Neural crest cell (in vitro differentiated cells): Measurements from ENCODE around the gene PITPNM1. TPM values are rescaled to one million over a fixed set of nuclear protein-coding genes. Genes with fewer than 3 reads are reported as not detected.

Experiments
- DNase-seq: peaks from one replicate; pipeline ENCODE4 v3.0.0; 2021; ENCODE audit warnings: low read depth, mixed read lengths, low spot score
- H3K27ac Mint-ChIP-seq: one replicate; pipeline ENCODE4 v1.8.0; 2021; ENCODE audit warnings: mild to moderate bottlenecking, mixed read lengths; ENCODE audit not compliant: unreplicated experiment
- H3K27me3 Mint-ChIP-seq: 2 replicates; pipeline ENCODE4 v1.8.0; 2021; ENCODE audit warnings: low read depth, mild to moderate bottlenecking, mixed read lengths
- H3K36me3 Mint-ChIP-seq: 2 replicates; pipeline ENCODE4 v1.8.0; 2021; ENCODE audit warnings: low read depth, mild to moderate bottlenecking, mixed read lengths
- H3K4me1 Mint-ChIP-seq: 2 replicates; pipeline ENCODE4 v1.8.0; 2021; ENCODE audit warnings: mixed read lengths
- H3K4me3 Mint-ChIP-seq: one replicate; pipeline ENCODE4 v1.8.0; 2021; ENCODE audit warnings: mild to moderate bottlenecking, mixed read lengths
- H3K9me3 Mint-ChIP-seq: 2 replicates; pipeline ENCODE4 v1.8.0; 2021; ENCODE audit warnings: mixed read lengths
- CTCF ChIP-seq: fragments of 200-600 bp; sonication (generic); conservative IDR thresholded peaks from 2 replicates; pipeline ENCODE4 v1.5.0; 2021; ENCODE audit warnings: antibody characterized with exemption, mild to moderate bottlenecking
- total RNA-seq: library from RNA; stranded (reverse); gene quantifications from 2 replicates; pipeline ENCODE4 v1.2.1, GENCODE V29; 2021

PITPNM1 gene
- total RNA-seq, 1 donor from 2014 or later: 109 TPM

- no peaks in the 10 kb centered on the region for H3K9me3 Mint-ChIP-seq
- peaks cover 4% of the 10 kb centered on the region for H3K36me3 Mint-ChIP-seq
- peaks cover 10% of the 10 kb centered on the region for H3K4me1 Mint-ChIP-seq
- TF ChIP-seq CTCF: no peak
- H3K4me3 Mint-ChIP-seq: no peak overlapping the region
- DNase-seq: no peak
- no peak overlapping the region for H3K27ac Mint-ChIP-seq
- H3K27me3 Mint-ChIP-seq: no peaks in the 10 kb centered on the region
Observed at GRCh38 chr11:67492801-67493547, 12.2 kb downstream of the PITPNM1 start.

- no peaks in the 10 kb centered on the region for H3K9me3 Mint-ChIP-seq
- no peak overlapping the region for H3K27ac Mint-ChIP-seq
- H3K4me1 Mint-ChIP-seq: peaks cover 10% of the 10 kb centered on the region
- no peak overlapping the region for H3K4me3 Mint-ChIP-seq
- TF ChIP-seq CTCF: no peak
- no peak for DNase-seq
- no peaks in the 10 kb centered on the region for H3K27me3 Mint-ChIP-seq
- H3K36me3 Mint-ChIP-seq: peaks cover 4% of the 10 kb centered on the region
Observed at GRCh38 chr11:67492069-67492727, 13.0 kb downstream of the PITPNM1 start.

- no peak for DNase-seq
- no peaks in the 10 kb centered on the region for H3K27me3 Mint-ChIP-seq
- H3K4me1 Mint-ChIP-seq: peaks cover 10% of the 10 kb centered on the region
- H3K36me3 Mint-ChIP-seq: peaks cover 4% of the 10 kb centered on the region
- TF ChIP-seq CTCF: no peak
- H3K27ac Mint-ChIP-seq: no peak overlapping the region
- peak overlapping the region; percentile 27 for H3K4me3 Mint-ChIP-seq
- no peaks in the 10 kb centered on the region for H3K9me3 Mint-ChIP-seq
Observed at GRCh38 chr11:67491276-67492068, 13.7 kb downstream of the PITPNM1 start.

GRCh38 chr11:67490727-67491065 is 14.5 kb downstream of the PITPNM1 start:
- no peak for TF ChIP-seq CTCF
- H3K4me3 Mint-ChIP-seq: no peak overlapping the region
- H3K27ac Mint-ChIP-seq: no peak overlapping the region
- H3K9me3 Mint-ChIP-seq: no peaks in the 10 kb centered on the region
- H3K27me3 Mint-ChIP-seq: no peaks in the 10 kb centered on the region
- peaks cover 16% of the 10 kb centered on the region for H3K4me1 Mint-ChIP-seq
- H3K36me3 Mint-ChIP-seq: peaks cover 4% of the 10 kb centered on the region
- no peak for DNase-seq

GRCh38 chr11:67489885-67490726 is 15.1 kb downstream of the PITPNM1 start:
- H3K36me3 Mint-ChIP-seq: peaks cover 4% of the 10 kb centered on the region
- DNase-seq: no peak
- H3K27me3 Mint-ChIP-seq: no peaks in the 10 kb centered on the region
- H3K4me3 Mint-ChIP-seq: peak overlapping the region; percentile 27
- no peaks in the 10 kb centered on the region for H3K9me3 Mint-ChIP-seq
- peak overlapping the region; percentile 75 for H3K27ac Mint-ChIP-seq
- TF ChIP-seq CTCF: no peak
- peaks cover 18% of the 10 kb centered on the region for H3K4me1 Mint-ChIP-seq
